Fibroblast of skin of right biceps (primary cell): ENCODE data around the gene EFNA5.
A peak's percentile ranks its signal among the peaks of the same experiment; 100 is the strongest.

Experiments
- DNase-seq: peaks from one replicate; pipeline ENCODE4 v3.0.0-alpha.2; 2013

EFNA5 gene

DNA sequence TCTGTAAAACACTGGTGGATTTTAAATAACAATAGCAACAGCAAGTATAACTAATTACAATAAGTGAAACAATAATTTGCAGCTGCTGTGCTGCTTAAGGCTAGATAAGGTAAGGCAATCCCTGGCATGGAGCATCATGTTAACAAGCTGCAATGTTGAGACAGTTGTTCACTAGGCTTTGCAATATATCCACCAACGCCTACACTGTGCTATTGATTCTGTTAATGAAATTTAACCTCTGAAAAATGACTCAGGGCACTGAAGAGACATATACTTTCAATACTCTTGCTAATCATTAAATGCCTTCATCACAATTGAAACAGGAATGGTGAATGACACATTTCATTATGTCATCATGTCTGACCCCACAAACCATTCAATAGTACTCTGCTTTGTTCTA lies 255.0 kb downstream of the EFNA5 start:
- DNase-seq = no peak

GRCh38 chr5:107414802-107415201 lies 255.9 kb downstream of the EFNA5 start:
- DNase-seq = no peak

GRCh38 chr5:107413754-107414153 lies 257.0 kb downstream of the EFNA5 start:
- no peak for DNase-seq

DNA sequence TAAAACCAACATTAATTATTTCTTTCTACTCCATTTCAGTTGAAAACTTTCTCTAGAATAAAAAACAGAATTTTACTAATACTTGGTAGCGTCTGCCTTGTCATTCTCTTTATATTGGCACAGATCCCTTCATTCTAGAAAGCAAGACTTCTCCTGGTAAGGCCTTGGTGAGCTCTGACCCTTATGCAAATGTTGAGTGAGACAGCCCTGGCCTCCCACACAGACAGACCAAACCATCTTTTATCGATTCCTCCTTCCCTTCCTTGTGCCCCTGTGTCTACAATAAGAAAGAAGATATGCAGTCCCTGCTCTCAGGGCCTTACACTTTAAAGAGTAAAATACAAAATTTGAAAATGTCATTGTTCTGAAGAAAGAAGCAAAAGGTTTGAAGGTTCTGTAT lies 262.2 kb downstream of the EFNA5 start:
- no peak for DNase-seq

DNA sequence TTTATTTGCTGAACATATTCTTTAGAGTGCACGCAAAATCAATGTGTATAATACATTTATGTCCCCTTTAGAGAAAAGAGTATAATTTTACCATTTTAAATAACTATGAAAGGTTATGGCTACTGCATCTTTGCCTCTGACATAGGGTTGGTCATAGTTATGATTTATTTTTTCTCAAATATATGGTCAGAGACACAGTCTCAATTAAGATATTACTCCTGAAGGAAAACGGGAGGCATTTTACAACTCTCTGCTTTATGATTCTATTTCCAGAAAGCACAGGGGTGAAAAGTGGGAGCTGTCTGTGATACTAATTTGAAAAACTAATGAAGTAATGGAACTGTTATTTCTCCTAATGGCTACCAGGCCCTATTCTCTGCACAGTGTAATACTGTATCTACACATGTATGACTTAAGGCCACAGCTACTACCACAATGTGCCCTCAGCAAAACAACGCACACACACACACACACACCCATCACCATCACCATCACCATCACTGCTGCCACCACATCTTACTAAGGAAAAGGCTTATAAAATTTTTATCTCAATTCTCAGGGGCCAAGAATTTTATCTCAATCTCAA lies 262.9 kb downstream of the EFNA5 start:
- DNase-seq = no peak

DNA sequence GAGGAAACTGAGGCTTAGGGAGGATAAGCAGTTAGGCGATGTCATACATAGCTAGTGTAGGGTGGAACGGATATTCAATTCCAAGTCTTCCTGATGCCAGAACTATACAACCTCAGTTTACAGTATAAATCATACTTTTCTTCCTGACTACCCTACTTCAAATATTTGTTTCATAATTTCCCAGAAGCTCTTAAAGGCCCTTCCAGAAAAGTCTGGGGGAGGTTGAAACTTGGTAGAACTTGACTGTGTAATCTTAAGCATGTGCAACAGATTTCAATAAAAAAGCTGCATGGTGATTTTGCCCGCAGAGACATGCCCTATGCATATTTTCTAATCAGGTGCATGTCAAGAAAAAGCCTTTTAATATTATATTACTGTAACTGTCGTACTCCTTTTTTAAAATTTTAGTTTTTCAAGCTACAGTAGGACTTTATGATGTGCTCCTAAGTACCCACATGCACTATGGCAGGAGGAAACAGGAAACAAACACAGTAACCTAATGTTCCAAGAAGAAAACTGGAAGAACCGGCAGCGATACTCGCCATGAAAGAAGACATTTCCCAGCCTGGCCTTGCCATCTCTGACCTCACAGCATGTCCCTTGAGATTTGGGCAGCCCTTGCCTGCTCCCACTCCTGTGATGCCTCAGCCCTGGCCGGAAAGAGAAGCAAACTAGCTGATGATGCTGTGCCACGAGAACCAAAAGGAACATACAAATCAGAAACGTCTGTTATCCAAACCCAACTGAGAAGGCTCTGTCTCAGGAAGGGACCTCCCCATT lies 266.0 kb downstream of the EFNA5 start:
- no peak for DNase-seq

DNA sequence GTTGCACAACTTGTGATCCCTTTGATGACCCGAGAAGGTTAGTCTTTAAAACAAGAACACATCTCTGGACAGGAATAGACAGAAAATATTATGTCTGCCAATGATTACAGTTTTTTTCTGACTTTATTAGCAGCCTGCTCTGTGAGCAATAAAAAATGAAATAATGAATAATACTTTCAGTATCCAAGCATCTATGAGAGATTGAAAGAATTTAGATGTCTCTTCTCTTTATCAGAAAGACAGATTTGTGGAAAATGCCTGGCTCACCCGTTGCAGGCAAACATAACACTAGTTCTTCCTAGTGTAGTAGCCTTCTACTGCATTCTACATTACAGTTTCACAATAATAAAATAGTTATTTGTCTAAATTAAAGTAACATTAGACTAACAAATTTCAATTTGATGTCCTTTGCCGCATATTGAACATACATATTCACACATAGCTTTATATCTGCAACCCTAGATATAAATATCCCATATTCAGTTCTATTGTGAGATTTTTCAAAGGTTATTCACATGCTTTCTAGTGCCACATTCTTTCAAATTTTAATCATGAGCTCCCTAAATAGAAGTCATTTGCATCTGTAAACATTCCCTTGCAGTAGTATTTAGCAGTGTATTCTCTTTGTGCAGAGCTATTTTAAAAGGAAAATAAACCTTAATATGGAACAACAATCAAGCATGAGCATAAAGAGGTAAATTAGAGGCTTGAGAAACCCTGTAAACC lies 267.3 kb downstream of the EFNA5 start:
- DNase-seq = no peak

GRCh38 chr5:107402434-107403227 lies 268.1 kb downstream of the EFNA5 start:
- DNase-seq = no peak

GRCh38 chr5:107401470-107402122 lies 269.1 kb downstream of the EFNA5 start:
- no peak for DNase-seq

DNA sequence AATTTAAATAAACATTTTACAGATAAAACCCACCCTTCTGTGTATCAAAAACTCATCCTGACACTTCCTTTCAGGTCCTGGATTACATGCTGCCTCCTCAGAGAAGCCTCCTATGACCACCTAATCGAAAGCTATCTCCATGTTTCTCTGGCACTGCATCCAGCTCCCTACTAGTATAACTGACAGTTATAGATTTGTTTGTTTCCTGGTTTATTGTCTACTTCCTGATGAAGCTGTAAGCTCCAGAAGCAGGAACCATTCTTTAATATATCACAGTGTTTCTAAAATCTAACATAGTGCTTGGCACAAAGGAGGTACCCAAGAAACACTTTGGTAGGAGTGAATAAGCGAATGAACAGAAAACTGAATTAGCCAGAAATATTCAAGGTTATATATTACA lies 270.4 kb downstream of the EFNA5 start:
- no peak for DNase-seq

GRCh38 chr5:107398703-107399102 lies 272.0 kb downstream of the EFNA5 start:
- no peak for DNase-seq

GRCh38 chr5:107396351-107396690 lies 274.4 kb downstream of the EFNA5 start:
- no peak for DNase-seq

DNA sequence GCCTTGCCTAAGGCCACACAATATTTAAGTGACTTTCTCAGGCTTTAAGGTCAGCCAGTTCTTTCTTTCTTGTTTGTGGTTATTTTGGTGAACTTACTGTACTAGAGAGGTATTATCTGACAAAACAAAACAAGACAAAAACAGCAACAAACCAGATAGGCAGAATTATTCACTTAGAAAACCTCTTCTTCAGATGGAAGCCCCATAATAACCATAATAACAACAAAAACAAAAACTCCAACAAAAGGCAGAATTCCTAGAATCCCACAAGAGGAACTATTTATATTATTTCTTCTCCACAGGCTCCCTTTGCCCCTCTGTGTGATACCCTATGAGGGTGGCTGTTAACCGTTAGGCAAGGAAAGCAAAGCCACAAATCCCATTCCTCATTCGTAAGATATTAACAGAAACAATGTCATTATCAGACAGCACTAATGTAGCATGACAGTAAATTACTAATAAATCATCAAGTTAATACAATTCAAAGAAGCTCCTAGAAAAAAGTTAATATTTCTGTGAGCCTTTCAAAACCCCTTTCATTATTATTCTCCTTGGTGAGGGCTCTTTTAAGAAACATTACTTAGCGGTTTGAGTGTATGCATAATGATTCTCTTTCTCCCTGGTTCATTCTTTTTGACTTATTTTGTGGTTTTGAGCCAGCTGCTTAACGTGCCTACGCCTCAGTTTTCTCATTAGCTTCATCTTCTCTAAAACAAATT lies 274.9 kb downstream of the EFNA5 start:
- peak; percentile 29 for DNase-seq

GRCh38 chr5:107393851-107394250 lies 276.9 kb downstream of the EFNA5 start:
- no peak for DNase-seq

- DNase-seq = no peak
Measured at GRCh38 chr5:107391787-107392186, 278.9 kb downstream of the EFNA5 start.

DNA sequence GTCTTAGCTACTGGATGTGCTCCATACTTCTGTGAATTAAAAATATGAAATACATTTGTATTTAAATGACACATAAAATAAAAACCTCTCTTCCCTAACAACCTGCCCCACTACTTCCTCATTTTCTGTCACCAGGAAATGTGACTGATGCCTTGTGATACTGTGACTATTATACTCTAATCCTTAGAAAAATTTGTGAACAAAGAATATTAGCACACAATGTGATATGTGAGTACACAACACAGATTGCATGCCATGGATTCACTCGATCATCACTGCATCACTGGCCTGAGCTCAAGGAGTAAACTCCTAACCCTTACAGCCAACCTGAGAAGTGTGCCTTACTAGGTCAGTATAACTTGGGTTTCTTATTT lies 281.0 kb downstream of the EFNA5 start:
- no peak for DNase-seq

DNA sequence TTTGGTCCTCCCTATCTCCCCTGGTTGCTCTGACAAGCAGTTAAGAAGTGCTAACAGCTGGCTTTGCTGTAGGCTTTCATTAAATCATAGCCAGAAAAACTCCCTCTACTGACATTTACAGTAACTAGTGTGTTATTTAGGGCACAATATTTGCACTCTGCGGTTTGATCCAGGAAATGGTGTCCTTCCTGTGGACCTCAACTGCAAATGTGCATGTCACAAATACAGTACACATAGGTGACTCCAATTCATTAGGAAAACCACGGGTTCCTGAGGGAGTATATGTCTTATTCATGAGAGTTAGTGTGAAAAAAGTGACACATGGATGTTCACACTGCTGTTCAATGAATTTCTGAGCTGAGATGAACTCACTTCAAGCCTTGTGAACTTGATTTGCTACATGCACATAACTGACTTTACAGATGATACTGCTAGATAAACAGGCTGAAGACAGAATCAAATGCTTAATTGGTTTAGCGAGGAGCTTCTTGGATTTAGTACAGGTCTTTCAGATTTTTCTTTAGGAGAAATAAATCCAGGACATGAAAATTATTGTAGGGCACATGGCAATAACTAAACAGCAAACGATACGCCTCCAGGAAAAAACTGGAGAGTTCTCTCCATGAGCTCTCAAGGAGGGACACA lies 281.5 kb downstream of the EFNA5 start:
- DNase-seq = peak; percentile 85

DNA sequence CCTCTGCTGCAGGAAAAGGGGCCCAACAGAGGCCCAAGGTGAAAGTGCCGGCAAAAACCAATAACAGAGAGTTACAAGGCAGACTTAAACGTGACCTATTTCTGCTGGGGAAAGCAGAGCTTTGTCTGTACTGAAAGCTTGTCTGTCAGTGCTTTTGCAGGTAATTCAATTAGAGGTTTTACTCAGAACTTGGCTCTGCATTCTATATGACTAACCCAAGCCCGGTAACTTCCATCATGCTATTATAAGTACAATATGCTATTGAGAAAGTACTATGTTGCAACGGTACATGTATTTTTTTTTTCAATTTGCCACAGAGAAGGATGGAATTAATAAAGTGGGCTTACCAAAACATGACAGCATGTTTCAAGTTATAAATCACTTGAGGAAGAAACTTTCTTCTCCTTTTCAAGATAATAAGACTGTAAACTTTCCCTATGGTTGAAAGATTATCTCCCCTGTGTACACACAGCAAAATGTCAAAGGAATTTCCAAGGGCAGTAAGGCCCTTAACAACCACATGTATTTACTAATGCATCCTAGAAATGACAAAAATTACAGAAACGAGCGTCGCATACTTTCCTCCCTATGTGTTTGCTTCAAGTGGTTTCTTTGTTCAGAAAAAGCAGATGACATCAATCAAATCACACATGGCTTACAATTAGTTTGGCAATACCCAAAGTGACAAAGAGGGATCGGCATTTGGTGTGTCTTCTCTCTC lies 282.4 kb downstream of the EFNA5 start:
- DNase-seq = peak; percentile 95

GRCh38 chr5:107387526-107388140 lies 283.1 kb downstream of the EFNA5 start:
- DNase-seq = no peak

DNA sequence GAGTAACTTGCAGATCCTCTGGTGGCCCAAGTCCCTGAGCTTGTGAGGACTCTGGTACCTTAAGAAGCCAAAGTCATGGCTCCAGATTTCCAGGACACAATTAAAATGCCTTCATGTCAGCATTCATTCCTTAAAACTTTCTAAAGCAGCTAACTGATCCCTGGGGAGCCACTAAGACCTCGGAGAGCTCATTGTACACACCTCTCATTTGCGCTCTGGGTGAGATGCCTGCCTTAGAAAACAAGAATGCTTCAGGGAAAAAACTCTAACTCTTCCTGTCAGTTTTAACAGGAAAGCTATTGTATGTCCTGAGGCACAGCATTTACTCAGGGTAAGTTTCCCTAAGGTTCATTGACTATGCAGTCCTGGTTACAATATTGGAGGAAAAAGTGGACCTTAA lies 285.0 kb downstream of the EFNA5 start:
- DNase-seq = peak; percentile 27

GRCh38 chr5:107384256-107384655 lies 286.5 kb downstream of the EFNA5 start:
- no peak for DNase-seq
